ENCODE data around the gene ORC3.

ORC3 gene

GRCh38 chr6:87660226-87660911 lies 70.4 kb downstream of the ORC3 start:
- no peak for TF ChIP-seq GATA1 (IDR thresholded peaks at IDR 0.05; ENCODE audit: low read depth, low read length)
- no peak for TF ChIP-seq POLR2A (IDR thresholded peaks at IDR 0.05; ENCODE audit: low read length)
- no peak for DNase-seq

GRCh38 chr6:87661016-87661415 lies 71.1 kb downstream of the ORC3 start:
- TF ChIP-seq GATA1 (IDR thresholded peaks at IDR 0.05; ENCODE audit: low read depth, low read length) (no peak), POLR2A (IDR thresholded peaks at IDR 0.05; ENCODE audit: low read length) (no peak)
- DNase-seq = no peak

- DNase-seq = no peak
- no peak for TF ChIP-seq GATA1 (IDR thresholded peaks at IDR 0.05; ENCODE audit: low read depth, low read length)
- no peak for TF ChIP-seq POLR2A (IDR thresholded peaks at IDR 0.05; ENCODE audit: low read length)
Observed at GRCh38 chr6:87661503-87661902, 71.6 kb downstream of the ORC3 start.

GRCh38 chr6:87663434-87663833 lies 73.5 kb downstream of the ORC3 start:
- no peak for DNase-seq
- TF ChIP-seq GATA1 (IDR thresholded peaks at IDR 0.05; ENCODE audit: low read depth, low read length) (no peak), POLR2A (IDR thresholded peaks at IDR 0.05; ENCODE audit: low read length) (no peak)

GRCh38 chr6:87664921-87665485 lies 75.1 kb downstream of the ORC3 start:
- no peak for DNase-seq
- TF ChIP-seq GATA1 (IDR thresholded peaks at IDR 0.05; ENCODE audit: low read depth, low read length) (no peak), POLR2A (IDR thresholded peaks at IDR 0.05; ENCODE audit: low read length) (no peak)

GRCh38 chr6:87667032-87667431 lies 77.1 kb downstream of the ORC3 start:
- TF ChIP-seq POLR2A (IDR thresholded peaks at IDR 0.05; ENCODE audit: low read length) (no peak), GATA1 (IDR thresholded peaks at IDR 0.05; ENCODE audit: low read depth, low read length) (no peak)
- no peak for DNase-seq

- no peak for DNase-seq
- TF ChIP-seq POLR2A (IDR thresholded peaks at IDR 0.05; ENCODE audit: low read length) (no peak), GATA1 (IDR thresholded peaks at IDR 0.05; ENCODE audit: low read depth, low read length) (no peak)
Observed at GRCh38 chr6:87668013-87668412, 78.1 kb downstream of the ORC3 start.

- TF ChIP-seq POLR2A (IDR thresholded peaks at IDR 0.05; ENCODE audit: low read length) (no peak), GATA1 (IDR thresholded peaks at IDR 0.05; ENCODE audit: low read depth, low read length) (no peak)
- DNase-seq = no peak
Observed at GRCh38 chr6:87669051-87669450, 79.1 kb downstream of the ORC3 start.

GRCh38 chr6:87670707-87671106 lies 80.8 kb downstream of the ORC3 start:
- no peak for DNase-seq
- TF ChIP-seq POLR2A (IDR thresholded peaks at IDR 0.05; ENCODE audit: low read length) = no peak
- TF ChIP-seq GATA1 (IDR thresholded peaks at IDR 0.05; ENCODE audit: low read depth, low read length) = no peak

- DNase-seq = no peak
- no peak for TF ChIP-seq GATA1 (IDR thresholded peaks at IDR 0.05; ENCODE audit: low read depth, low read length)
- TF ChIP-seq POLR2A (IDR thresholded peaks at IDR 0.05; ENCODE audit: low read length) = no peak
Observed at GRCh38 chr6:87671555-87672029, 81.7 kb downstream of the ORC3 start.

- DNase-seq = no peak
- no peak for TF ChIP-seq GATA1 (IDR thresholded peaks at IDR 0.05; ENCODE audit: low read depth, low read length)
- no peak for TF ChIP-seq POLR2A (IDR thresholded peaks at IDR 0.05; ENCODE audit: low read length)
Observed at GRCh38 chr6:87672641-87673040, 82.7 kb downstream of the ORC3 start.

- TF ChIP-seq GATA1 (IDR thresholded peaks at IDR 0.05; ENCODE audit: low read depth, low read length) = no peak
- TF ChIP-seq POLR2A (IDR thresholded peaks at IDR 0.05; ENCODE audit: low read length) = no peak
- DNase-seq = no peak
Observed at GRCh38 chr6:87673237-87673636, 83.3 kb downstream of the ORC3 start.

GRCh38 chr6:87674290-87674689 lies 84.4 kb downstream of the ORC3 start:
- TF ChIP-seq GATA1 (IDR thresholded peaks at IDR 0.05; ENCODE audit: low read depth, low read length) (no peak), POLR2A (IDR thresholded peaks at IDR 0.05; ENCODE audit: low read length) (no peak)
- peak; percentile 37 to 56 for DNase-seq

- TF ChIP-seq GATA1 (IDR thresholded peaks at IDR 0.05; ENCODE audit: low read depth, low read length) (no peak), POLR2A (IDR thresholded peaks at IDR 0.05; ENCODE audit: low read length) (no peak)
- DNase-seq = no peak
Observed at GRCh38 chr6:87675004-87675681, 85.2 kb downstream of the ORC3 start.

GRCh38 chr6:87682310-87682709 lies 92.4 kb downstream of the ORC3 start:
- no peak for DNase-seq
- TF ChIP-seq POLR2A (IDR thresholded peaks at IDR 0.05; ENCODE audit: low read length) = no peak
- TF ChIP-seq GATA1 (IDR thresholded peaks at IDR 0.05; ENCODE audit: low read depth, low read length) = no peak
